HG03060 (cell line): Measurements from ENCODE around the gene WFIKKN2.
"Not testable (repeated sequence)": the region's sequence is repeated elsewhere in the genome, so short reads cannot be mapped to it uniquely, and the experiment has no call there.

Source experiments
- ATAC-seq: cut with Tn5 transposase; IDR thresholded peaks from one replicate; pipeline ENCODE4 v1.9.1; 2021; ENCODE audit warnings: low read depth, moderate number of reproducible peaks; ENCODE audit not compliant: unreplicated experiment

WFIKKN2 gene, protein sequence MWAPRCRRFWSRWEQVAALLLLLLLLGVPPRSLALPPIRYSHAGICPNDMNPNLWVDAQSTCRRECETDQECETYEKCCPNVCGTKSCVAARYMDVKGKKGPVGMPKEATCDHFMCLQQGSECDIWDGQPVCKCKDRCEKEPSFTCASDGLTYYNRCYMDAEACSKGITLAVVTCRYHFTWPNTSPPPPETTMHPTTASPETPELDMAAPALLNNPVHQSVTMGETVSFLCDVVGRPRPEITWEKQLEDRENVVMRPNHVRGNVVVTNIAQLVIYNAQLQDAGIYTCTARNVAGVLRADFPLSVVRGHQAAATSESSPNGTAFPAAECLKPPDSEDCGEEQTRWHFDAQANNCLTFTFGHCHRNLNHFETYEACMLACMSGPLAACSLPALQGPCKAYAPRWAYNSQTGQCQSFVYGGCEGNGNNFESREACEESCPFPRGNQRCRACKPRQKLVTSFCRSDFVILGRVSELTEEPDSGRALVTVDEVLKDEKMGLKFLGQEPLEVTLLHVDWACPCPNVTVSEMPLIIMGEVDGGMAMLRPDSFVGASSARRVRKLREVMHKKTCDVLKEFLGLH

DNA sequence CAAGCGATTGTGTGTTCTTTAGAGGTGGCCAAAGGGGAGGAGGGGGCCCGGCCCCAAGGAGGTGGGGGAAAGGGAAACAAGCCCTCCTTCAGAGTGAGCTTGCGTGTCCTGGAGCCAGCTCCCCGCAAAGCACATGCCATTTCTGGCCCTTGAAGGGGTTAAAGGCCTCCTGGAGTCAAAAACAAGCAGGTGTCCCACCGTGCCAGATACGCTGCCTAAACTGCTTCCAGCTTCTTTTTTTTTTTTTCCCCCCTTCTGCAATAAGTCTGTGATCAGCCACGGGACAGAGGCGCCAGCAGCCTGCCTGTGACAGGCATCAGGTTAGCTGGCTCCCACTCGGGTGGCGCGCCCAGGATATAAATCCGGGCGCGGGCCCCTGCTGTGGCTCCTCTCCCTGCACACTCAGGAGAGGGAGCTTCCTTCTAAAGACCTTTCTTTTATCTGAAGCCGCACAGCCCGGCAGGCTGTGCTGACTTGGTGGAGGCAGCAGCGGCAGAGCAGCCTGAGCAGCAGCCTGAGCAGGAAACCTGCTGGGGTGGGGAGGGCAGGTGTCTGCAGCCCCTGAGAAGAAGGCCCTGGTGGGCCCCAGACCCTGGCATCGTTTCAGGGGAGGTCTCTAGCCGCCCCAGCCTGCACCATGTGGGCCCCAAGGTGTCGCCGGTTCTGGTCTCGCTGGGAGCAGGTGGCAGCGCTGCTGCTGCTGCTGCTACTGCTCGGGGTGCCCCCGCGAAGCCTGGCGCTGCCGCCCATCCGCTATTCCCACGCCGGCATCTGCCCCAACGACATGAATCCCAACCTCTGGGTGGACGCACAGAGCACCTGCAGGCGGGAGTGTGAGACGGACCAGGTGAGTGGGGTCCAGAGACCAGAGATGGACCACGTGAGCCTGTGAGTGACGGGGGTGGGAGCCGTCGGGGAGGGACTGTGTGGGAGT lies at the start of gene WFIKKN2:
Gene WFIKKN2 (plus strand): TSS at position 286 of the 934 bp plus-strand sequence. CDS start 352 bp downstream, at position 638.
- no peak for ATAC-seq

DNA sequence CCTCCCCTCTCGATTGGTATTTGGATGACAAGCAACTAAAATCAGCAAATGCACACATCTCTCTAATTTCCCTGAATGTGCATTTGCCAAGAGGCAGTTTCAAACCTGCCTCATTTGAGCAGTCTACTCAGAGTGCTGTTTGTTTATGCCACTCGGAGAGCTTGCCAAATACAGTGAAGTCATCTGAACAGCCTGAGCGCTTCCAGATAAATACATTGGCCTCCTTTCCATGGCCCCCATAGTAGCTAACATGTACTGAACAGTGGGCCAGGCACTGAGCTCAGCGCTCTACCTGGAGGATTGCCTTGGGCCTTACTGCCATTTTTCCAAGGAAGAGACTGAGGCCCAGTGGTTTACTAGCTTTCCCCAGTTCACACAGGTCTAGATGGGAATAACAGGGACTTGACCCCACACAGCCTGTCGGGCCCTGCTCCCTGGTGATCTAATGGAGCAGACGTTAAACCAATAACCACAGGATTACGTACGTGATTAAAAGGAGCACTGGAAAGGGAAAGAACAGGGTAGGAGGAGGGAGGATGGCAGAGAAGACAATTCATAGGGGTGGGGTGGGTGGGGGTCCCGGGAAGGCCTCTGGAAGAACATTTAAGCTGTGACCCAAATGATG lies 49.3 kb upstream of the WFIKKN2 start:
- ATAC-seq, result no peak

GRCh38 chr17:50787106-50787505 lies 48.3 kb upstream of the WFIKKN2 start:
- no peak for ATAC-seq

DNA sequence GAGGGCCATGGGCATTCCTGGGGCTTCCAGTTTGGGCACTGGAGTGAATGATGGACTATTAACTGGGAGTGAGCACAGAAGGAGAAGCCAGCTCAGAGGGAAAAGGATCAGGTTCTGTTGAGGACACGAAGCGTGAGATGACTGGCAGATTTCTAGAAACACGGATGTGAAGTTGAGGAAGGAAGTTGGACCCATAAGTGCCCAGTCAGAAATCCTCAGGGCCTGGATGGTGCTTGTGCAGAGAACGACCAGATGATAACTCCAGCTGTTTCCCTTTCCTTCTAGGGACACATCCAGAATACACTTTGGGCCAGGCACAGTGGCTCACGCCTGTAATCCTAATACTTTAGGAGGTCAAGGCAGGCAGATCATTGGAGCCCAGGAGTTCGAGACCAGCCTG lies 44.8 kb upstream of the WFIKKN2 start:
- no peak for ATAC-seq

- ATAC-seq, result no peak
These were observed 43.3 kb upstream of the WFIKKN2 start for GRCh38 chr17:50792132-50792531.

DNA sequence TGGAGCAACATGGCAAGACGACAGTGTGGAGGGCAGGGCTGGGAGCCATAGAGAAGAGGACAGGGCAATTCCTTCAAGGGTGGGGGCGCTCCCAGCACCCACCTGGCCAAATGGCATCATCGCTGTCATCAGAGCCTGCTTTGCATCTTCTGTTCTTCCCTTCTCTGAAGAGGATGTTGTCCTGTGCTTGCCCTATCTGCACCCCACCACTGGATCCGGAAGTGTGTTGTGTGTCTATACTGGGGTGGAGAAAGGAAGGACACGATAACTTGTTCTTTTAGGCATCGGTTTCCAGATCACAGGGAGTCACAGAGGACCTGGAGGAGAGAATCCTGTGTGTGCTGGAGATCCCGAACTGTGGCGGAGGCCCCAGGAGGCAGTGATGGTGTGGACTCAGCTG lies 42.4 kb upstream of the WFIKKN2 start:
- ATAC-seq, result no peak

DNA sequence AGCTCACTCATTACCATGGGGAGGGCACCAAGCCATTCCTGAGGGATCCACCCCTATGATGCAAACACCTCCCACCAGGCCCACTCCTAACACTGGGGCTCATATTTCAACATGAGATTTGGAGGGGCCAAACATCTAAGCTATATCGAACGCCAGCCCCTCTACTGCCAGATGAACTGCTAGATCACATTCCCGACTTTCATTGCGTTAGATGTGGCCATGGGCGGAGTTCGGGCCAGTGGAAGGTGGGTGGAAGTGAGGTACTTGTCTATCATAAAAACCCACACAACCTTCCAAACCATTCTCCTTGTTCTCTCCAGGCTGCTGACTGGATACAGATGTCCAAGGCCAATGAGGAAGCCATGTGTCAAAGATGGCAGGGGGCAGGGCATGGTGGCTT lies 41.0 kb upstream of the WFIKKN2 start:
- ATAC-seq, result no peak

DNA sequence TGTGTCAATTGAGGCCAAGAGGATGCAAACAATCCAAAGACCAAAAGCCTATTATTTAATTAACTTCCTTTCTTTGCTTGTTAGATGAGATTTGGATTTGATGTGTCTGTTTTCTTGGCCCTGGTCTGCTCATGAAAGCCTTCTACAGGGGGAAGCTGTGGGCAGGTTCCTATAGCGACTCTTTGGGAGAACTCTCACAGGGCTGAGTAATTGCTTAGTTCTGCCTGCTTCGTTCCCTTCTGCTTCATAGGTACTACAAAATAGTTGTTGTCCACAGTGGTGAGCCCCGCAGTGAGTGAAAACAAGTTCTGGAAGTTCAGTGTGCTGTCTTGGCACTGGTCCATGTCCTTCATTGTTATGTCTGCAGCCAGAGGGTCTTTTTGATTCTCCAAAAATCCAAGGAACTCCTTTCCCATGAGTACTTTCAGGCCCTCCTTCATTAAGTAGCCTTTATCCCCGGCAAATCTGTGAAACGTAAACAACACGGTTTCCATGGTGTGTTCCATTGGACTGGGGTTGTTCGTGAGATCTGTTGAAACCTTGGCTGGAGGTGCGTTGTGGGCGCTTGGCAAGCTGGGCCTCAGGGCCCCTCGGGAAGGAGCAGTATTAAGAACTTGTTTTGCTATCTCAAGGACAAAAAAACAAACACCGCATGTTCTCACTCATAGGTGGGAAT lies 38.1 kb upstream of the WFIKKN2 start:
- ATAC-seq, result no peak

- no peak for ATAC-seq
These were observed 36.7 kb upstream of the WFIKKN2 start for GRCh38 chr17:50798424-50799288.

DNA sequence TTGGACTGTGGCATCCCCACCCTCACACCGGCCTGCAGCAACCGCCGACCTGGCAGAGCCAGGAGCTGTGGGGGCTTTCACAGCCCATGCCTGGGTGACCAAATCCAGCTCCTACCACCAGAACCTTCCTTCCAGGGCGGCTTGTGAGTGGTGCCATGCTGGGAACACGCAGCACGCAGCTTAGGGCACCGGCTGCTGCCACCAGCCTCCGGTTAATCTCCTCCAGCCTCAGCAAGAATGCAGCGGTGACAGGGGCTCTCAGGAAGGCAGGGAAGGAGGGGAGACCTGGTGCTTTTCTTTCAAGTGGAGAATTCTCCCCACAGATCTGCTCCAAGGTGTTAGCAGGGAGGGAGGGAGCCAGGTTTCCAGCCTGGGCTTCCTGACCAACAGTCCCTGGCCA lies 35.8 kb upstream of the WFIKKN2 start:
- no peak for ATAC-seq

GRCh38 chr17:50800196-50800700 lies 35.1 kb upstream of the WFIKKN2 start:
- no peak for ATAC-seq

DNA sequence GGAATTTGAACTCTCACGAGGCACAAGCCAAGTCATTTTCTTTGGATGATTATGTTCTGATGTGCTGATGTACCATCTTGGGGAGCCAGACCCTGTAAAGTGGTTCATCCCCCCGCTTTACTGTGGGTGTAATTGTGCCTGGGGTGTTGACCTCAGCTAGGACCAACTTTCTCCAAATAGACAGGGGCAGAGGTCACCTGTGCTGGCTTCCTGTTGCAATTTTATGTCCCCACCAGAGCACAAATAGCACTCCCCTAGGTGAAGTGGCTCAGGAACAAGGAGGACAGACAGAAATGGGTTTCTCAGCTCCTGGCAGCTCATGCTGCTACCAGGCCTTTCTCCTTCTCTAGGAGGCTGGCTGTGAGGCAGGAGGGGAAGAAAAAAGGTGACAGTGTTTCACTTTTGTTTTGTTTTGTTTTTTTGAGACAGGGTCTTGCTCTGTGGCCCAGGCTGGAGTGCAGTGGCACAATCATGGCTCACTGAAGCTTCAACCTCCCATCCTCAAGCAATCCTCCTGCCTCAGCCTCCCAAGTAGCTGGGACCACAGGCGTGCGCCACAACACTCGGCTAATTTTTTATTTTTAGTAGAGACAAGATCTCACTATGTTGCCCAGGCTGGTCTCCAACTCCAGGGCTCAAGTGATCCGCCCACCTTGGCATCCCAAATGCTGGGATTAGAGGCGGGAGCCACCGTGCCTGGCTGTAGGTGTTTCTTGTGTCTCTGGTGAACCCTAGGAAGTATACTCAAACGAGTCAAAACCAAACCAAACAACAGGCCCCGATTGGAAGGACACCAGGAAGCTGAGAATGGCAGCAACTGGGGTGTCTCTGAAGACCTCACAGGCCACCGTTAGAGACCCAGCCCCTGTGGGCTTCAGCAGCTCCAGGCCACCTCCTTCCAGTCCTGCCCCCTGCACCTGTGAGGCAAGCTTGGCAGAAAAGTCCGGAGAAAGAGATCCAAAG lies 32.5 kb upstream of the WFIKKN2 start:
- no peak for ATAC-seq

DNA sequence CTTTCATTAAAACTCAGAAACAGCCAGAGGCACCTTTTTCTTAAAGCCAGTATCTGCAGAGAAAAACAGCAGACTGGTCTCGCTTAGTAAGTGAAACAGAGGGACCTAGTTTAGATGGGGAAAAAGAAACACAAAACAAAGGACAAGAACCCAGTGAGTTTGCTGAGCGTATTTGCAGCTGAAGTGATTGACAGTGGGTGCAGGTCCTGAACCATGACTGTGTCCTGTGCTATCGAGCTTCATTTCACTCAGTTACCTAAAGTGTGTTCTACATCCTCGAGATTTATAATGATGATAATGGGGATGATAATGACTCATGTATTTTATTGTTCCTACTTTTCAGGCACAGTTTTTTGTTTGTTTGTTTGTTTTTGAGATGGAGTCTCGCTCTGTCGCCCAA lies 31.7 kb upstream of the WFIKKN2 start:
- no peak for ATAC-seq

GRCh38 chr17:50804749-50805475 lies 30.5 kb upstream of the WFIKKN2 start:
- ATAC-seq, result not testable (repeated sequence)

- no peak for ATAC-seq
These were observed 29.9 kb upstream of the WFIKKN2 start for GRCh38 chr17:50805486-50805885.

GRCh38 chr17:50806141-50806643 lies 29.2 kb upstream of the WFIKKN2 start:
- no peak for ATAC-seq

DNA sequence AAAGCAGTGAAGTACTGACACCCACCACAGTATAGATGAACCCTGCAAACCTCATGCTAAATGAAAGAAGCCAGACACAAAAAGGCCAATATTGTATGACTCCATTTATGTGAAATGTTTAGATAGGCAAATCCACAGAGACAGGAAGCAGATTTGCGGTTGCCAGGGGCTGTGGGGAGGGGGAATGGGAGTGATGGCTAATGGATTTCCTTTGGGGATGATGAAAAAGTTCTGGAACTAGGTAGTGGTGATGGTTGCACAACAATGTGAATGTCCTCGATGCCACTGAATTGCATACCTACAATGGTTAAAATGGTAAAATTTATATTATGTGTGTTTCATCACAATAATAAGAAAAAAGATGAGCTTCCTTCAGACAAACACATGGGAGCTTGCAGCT lies 28.4 kb upstream of the WFIKKN2 start:
- no peak for ATAC-seq
